Measurements from ENCODE around the gene ANKRD33B.

- TF ChIP-seq, protein P1, sequence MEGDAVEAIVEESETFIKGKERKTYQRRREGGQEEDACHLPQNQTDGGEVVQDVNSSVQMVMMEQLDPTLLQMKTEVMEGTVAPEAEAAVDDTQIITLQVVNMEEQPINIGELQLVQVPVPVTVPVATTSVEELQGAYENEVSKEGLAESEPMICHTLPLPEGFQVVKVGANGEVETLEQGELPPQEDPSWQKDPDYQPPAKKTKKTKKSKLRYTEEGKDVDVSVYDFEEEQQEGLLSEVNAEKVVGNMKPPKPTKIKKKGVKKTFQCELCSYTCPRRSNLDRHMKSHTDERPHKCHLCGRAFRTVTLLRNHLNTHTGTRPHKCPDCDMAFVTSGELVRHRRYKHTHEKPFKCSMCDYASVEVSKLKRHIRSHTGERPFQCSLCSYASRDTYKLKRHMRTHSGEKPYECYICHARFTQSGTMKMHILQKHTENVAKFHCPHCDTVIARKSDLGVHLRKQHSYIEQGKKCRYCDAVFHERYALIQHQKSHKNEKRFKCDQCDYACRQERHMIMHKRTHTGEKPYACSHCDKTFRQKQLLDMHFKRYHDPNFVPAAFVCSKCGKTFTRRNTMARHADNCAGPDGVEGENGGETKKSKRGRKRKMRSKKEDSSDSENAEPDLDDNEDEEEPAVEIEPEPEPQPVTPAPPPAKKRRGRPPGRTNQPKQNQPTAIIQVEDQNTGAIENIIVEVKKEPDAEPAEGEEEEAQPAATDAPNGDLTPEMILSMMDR (IDR thresholded peaks at IDR 0.05): no peak
- no peak for TF ChIP-seq POLR2A (IDR thresholded peaks at IDR 0.05)
- no peak for TF ChIP-seq POLR2AphosphoS5 (IDR thresholded peaks at IDR 0.05)
Measured at GRCh38 chr5:10648806-10649665, 85.2 kb downstream of the ANKRD33B start.

All from breast epithelium (tissue), 3 donors.